ENCODE measurements around the gene SLC39A10. TPM values are rescaled to one million over a fixed set of nuclear protein-coding genes. Genes with fewer than 3 reads are reported as not detected.

Gene SLC39A10
- total and polyA plus RNA-seq, 2 donors (not counting 3 experiments of a cell fraction or from before 2014, with no cell fraction given) = 11.4 to 39.9 TPM

DNA sequence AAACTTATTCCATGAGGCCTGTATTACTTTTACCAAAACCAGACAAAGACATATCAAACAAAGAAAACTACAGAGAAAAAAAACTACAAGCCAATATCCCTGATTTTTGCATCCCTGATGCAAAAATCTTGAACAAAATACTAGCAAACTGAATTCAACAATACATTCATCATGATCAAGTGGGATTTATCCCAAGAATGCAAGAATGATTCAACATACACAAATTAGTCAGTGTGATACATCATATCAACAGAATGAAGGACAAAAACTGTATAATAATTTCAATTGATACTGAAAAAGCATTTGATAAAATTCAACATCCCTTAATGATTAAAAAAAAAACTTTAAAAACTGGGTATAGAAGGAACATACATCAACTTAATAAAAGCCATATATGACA, 106.8 kb downstream of the SLC39A10 start:
- Histone ChIP-seq H4K20me1 (replicated peaks; ENCODE audit: control insufficient read depth, extremely low read depth, insufficient read depth, low read length) (no peaks in the 10 kb centered on the region), H3K9me1 (replicated peaks; ENCODE audit: control insufficient read depth, extremely low read depth, insufficient read depth, low read length) (no peaks in the 10 kb centered on the region), H2AFZ (ENCODE audit: low read depth, low read length) (no peak overlapping the region), H3K27me3 (ENCODE audit: control insufficient read depth in 2 of 2, insufficient read depth in 2 of 2, low read length in 2 of 2) (no peaks in the 10 kb centered on the region), H3K4me3 (replicated peaks in 1 of 3; ENCODE audit: insufficient read depth in 1 of 3, low read depth in 1 of 3, low read length in 3 of 3) (no peak overlapping the region), H3K4me2 (ENCODE audit: insufficient read depth, low read length) (no peak overlapping the region), H3K27ac (ENCODE audit: insufficient read depth, low read depth, low read length) (no peak overlapping the region), H3K79me2 (ENCODE audit: control insufficient read depth, insufficient read depth, low read length) (no peaks in the 10 kb centered on the region), H3K36me3 (ENCODE audit: control insufficient read depth in 2 of 2, extremely low read depth in 1 of 2, insufficient read depth in 2 of 2, low read length in 2 of 2) (no peaks in the 10 kb centered on the region), H3K9ac (replicated peaks; ENCODE audit: extremely low read depth, insufficient read depth, low read length) (no peak overlapping the region), H3K4me1 (ENCODE audit: control insufficient read depth, extremely low read depth, insufficient read depth, low read length) (no peaks in the 10 kb centered on the region), H3K9me3 (replicated peaks; ENCODE audit: control insufficient read depth, insufficient read depth, low read length) (no peaks in the 10 kb centered on the region)
- FAIRE-seq = no peak
- CTCF ChIA-PET = no interaction called here
- dilution Hi-C loops (cut with MboI; ENCODE audit: extremely low pct_ligation_motif_present, low sequenced_read_pairs) (no loop called here), intact Hi-C loops (cut with micrococcal nuclease) (no loop called here)
- no TSS peak for BruUV-seq (replicated peaks)
- POLR2A ChIA-PET = no interaction called here
- DNase-seq (ENCODE audit: low read depth, low spot score) = no peak
- TF ChIP-seq, protein P1, sequence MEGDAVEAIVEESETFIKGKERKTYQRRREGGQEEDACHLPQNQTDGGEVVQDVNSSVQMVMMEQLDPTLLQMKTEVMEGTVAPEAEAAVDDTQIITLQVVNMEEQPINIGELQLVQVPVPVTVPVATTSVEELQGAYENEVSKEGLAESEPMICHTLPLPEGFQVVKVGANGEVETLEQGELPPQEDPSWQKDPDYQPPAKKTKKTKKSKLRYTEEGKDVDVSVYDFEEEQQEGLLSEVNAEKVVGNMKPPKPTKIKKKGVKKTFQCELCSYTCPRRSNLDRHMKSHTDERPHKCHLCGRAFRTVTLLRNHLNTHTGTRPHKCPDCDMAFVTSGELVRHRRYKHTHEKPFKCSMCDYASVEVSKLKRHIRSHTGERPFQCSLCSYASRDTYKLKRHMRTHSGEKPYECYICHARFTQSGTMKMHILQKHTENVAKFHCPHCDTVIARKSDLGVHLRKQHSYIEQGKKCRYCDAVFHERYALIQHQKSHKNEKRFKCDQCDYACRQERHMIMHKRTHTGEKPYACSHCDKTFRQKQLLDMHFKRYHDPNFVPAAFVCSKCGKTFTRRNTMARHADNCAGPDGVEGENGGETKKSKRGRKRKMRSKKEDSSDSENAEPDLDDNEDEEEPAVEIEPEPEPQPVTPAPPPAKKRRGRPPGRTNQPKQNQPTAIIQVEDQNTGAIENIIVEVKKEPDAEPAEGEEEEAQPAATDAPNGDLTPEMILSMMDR (IDR thresholded peaks at IDR 0.05; ENCODE audit: extremely low read depth in 1 of 2, insufficient read depth in 1 of 2, low read depth in 1 of 2, low read length in 2 of 2) = no peak
- TF ChIP-seq EZH2 (IDR thresholded peaks at IDR 0.05; ENCODE audit: borderline replicate concordance, low read depth, low read length, severe bottlenecking) = no peak
- TF ChIP-seq MYC (IDR thresholded peaks at IDR 0.05; ENCODE audit: low read depth, low read length) = no peak
- TF ChIP-seq, protein P2, sequence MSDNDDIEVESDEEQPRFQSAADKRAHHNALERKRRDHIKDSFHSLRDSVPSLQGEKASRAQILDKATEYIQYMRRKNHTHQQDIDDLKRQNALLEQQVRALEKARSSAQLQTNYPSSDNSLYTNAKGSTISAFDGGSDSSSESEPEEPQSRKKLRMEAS (IDR thresholded peaks at IDR 0.05; ENCODE audit: insufficient read depth, insufficient read length) = no peak
- TF ChIP-seq GATA2 (IDR thresholded peaks at IDR 0.05; ENCODE audit: insufficient read depth, insufficient read length, low read depth, low read length) = no peak
- no peak for TF ChIP-seq JUN (IDR thresholded peaks at IDR 0.05; ENCODE audit: borderline replicate concordance, insufficient read depth, insufficient read length, low read depth)
- no peak for TF ChIP-seq POLR2A (IDR thresholded peaks at IDR 0.05; ENCODE audit: low read depth, low read length)
- no peak for TF ChIP-seq POLR2AphosphoS5 (IDR thresholded peaks at IDR 0.05; ENCODE audit: insufficient read depth, low read depth, low read length)
- no peak for TF ChIP-seq FOS (IDR thresholded peaks at IDR 0.05; ENCODE audit: borderline replicate concordance, insufficient read depth, low read length)
